HCT116 (cell line): ENCODE measurements around the gene PIBF1. TPM values are rescaled to one million over a fixed set of nuclear protein-coding genes. Genes with fewer than 3 reads are reported as not detected.

ENCODE experiments used
- ATAC-seq: fragments of 200-7000 bp; cut with Tn5 transposase; 2 replicates; pipeline ENCODE4 v1.9.1; 2020; ENCODE audit warnings: mild to moderate bottlenecking, moderate library complexity
- BruUV-seq: library from RNA; stranded (reverse); fragments of 400-500 nt; replicated peaks from 2 replicates; lab custom pipeline; 2021; lab: Mats Ljungman, UMichigan
- CTCF ChIA-PET: fragments of 300-600 bp; sonication (Branson Sonifier 250); formaldehyde crosslinking; loops from one replicate; lab custom pipeline; 2021; ENCODE audit warnings: antibody characterized with exemption; lab: Charles Lee
- POLR2A ChIA-PET: fragments of 300-600, 350-600 bp; sonication (Branson Sonifier 250); formaldehyde crosslinking; loops from one replicate; lab custom pipeline; 2021; ENCODE audit warnings: antibody characterized with exemption; lab: Charles Lee
- RAD21 ChIA-PET, 2 experiments: fragments of 300-600 bp; sonication (Branson Sonifier 250); formaldehyde crosslinking; loops; one replicate each; lab custom pipeline; 2023; ENCODE audit warnings: low total read pairs in 2 of 2; ENCODE audit not compliant: uncharacterized antibody in 2 of 2, unreplicated experiment in 2 of 2, low non-redundant PET in 1 of 2; lab: Charles Lee
- DNase-seq: peaks from one replicate; pipeline ENCODE4 v3.0.0-alpha.2; 2010; ENCODE audit warnings: low read depth, low spot score
- H2AFZ ChIP-seq: fragments of 200-600 bp; shearing (Covaris generic), sonication (generic); 2 replicates; pipeline ENCODE4 v1.6.1; 2017; ENCODE audit warnings: low read depth, mixed run types, mixed read lengths, antibody characterized with exemption, low read length; ENCODE audit not compliant: poor library complexity, severe bottlenecking
- H3K27ac ChIP-seq: 2 replicates; pipeline ENCODE4 v1.5.1; 2012; ENCODE audit warnings: low read depth, low read length
- H3K27me3 ChIP-seq: fragments of 200-600 bp; sonication (generic); 2 replicates; pipeline ENCODE4 v1.6.1; 2016; ENCODE audit warnings: mixed run types, low read length, mixed read lengths; ENCODE audit not compliant: insufficient read depth
- H3K36me3 ChIP-seq, 2 experiments: fragments of 200-500 bp in 1 of 2; fragments of 200-600 bp in 1 of 2; sonication (Bioruptor generic) in 1 of 2; sonication (generic) in 1 of 2; 2 replicates each; pipeline versions ENCODE4 v1.5.1 to v1.6.1; 2014 to 2016; ENCODE audit warnings: low read length in 2 of 2, inconsistent platforms in 1 of 2, mixed read lengths in 1 of 2, mixed run types in 1 of 2; ENCODE audit not compliant: insufficient read depth in 2 of 2, control insufficient read depth in 1 of 2
- H3K4me1 ChIP-seq, 2 experiments: fragments of 200-600 bp in 1 of 2; sonication (generic) in 1 of 2; 2 replicates each; pipeline versions ENCODE4 v1.5.1 to v1.6.1; 2012 to 2017; ENCODE audit warnings: low read length in 2 of 2, inconsistent platforms in 1 of 2, mild to moderate bottlenecking in 1 of 2, mixed read lengths in 1 of 2, mixed run types in 1 of 2, moderate library complexity in 1 of 2; ENCODE audit not compliant: insufficient read depth in 2 of 2, control insufficient read depth in 1 of 2
- H3K4me2 ChIP-seq: fragments of 200-600 bp; sonication (generic); 2 replicates; pipeline ENCODE4 v1.6.1; 2017; ENCODE audit warnings: mixed run types, low read length, mixed read lengths
- H3K4me3 ChIP-seq, 2 experiments: fragments of 200-600 bp in 1 of 2; sonication (generic) in 1 of 2; replicated peaks in 1 of 2; 2 replicates each; pipeline ENCODE4 v1.5.1; 2011 to 2016; ENCODE audit warnings: low read length in 2 of 2, control low read depth in 1 of 2, low read depth in 1 of 2, mild to moderate bottlenecking in 1 of 2, mixed read lengths in 1 of 2, mixed run types in 1 of 2
- H3K79me2 ChIP-seq: fragments of 200-600 bp; sonication (generic); 2 replicates; pipeline ENCODE4 v1.6.1; 2017; ENCODE audit warnings: mild to moderate bottlenecking, mixed run types, low read length, moderate library complexity, mixed read lengths; ENCODE audit not compliant: insufficient read depth
- H3K9ac ChIP-seq: fragments of 200-600 bp; sonication (generic); 2 replicates; pipeline ENCODE4 v1.6.1; 2016; ENCODE audit warnings: low read length, mixed read lengths
- H3K9me2 ChIP-seq: fragments of 200-600 bp; sonication (generic), shearing (Covaris generic); 2 replicates; pipeline ENCODE4 v1.6.1; 2017; ENCODE audit warnings: mixed run types, mild to moderate bottlenecking, moderate library complexity; ENCODE audit not compliant: insufficient read depth
- H3K9me3 ChIP-seq, 2 experiments: fragments of 200-500 bp in 1 of 2; fragments of 200-600 bp in 1 of 2; sonication (Bioruptor generic) in 1 of 2; sonication (generic) in 1 of 2; 2 replicates each; pipeline ENCODE4 v1.6.1; 2014 to 2017; ENCODE audit warnings: low read length in 2 of 2, mixed read lengths in 2 of 2, inconsistent platforms in 1 of 2, low read depth in 1 of 2, mild to moderate bottlenecking in 1 of 2, mixed run types in 1 of 2, moderate library complexity in 1 of 2; ENCODE audit not compliant: control insufficient read depth in 1 of 2, insufficient read depth in 1 of 2
- H4K20me1 ChIP-seq: fragments of 200-600 bp; sonication (generic), shearing (Covaris generic); 2 replicates; pipeline ENCODE4 v1.6.1; 2017; ENCODE audit warnings: mixed run types, mild to moderate bottlenecking, moderate library complexity; ENCODE audit not compliant: insufficient read depth
- CEBPB ChIP-seq: IDR thresholded peaks from 2 replicates; pipeline ENCODE4 v1.6.1; 2012; ENCODE audit warnings: low read depth
- EZH2 ChIP-seq: fragments of 200-600 bp; sonication (generic); IDR thresholded peaks from 2 replicates; pipeline ENCODE4 v1.6.1; 2017; ENCODE audit warnings: antibody characterized with exemption, mixed run types
- EZH2phosphoT487 ChIP-seq: fragments of 200-600 bp; IDR thresholded peaks from 2 replicates; pipeline ENCODE4 v1.6.1; 2018; ENCODE audit warnings: antibody characterized with exemption, borderline replicate concordance
- FOSL1 ChIP-seq: IDR thresholded peaks from 2 replicates; pipeline ENCODE4 v1.6.1; 2012; ENCODE audit warnings: low read depth
- JUND ChIP-seq: IDR thresholded peaks from 2 replicates; pipeline ENCODE4 v1.6.1; 2012
- RAD21 ChIP-seq: IDR thresholded peaks from 2 replicates; pipeline ENCODE4 v1.6.1; 2012; ENCODE audit warnings: low read depth, mild to moderate bottlenecking
- SIN3A ChIP-seq: IDR thresholded peaks from 2 replicates; pipeline ENCODE4 v1.6.1; 2012; ENCODE audit warnings: low read depth
- SRF ChIP-seq: IDR thresholded peaks from 2 replicates; pipeline ENCODE4 v1.6.1; 2012; ENCODE audit warnings: low read depth
- intact Hi-C: fragments of 100-400 bp; cut with micrococcal nuclease; formaldehyde crosslinking; loops from 2 replicates; pipeline ENCODE4 v1.10.0; 2022
- total RNA-seq: library from RNA; stranded (reverse); gene quantifications from one replicate; pipeline ENCODE4 v1.2.1, GENCODE V29; 2021; ENCODE audit not compliant: unreplicated experiment

PIBF1 gene
- total RNA-seq, 1 experiment from 2014 or later, result 21.1 TPM

DNA sequence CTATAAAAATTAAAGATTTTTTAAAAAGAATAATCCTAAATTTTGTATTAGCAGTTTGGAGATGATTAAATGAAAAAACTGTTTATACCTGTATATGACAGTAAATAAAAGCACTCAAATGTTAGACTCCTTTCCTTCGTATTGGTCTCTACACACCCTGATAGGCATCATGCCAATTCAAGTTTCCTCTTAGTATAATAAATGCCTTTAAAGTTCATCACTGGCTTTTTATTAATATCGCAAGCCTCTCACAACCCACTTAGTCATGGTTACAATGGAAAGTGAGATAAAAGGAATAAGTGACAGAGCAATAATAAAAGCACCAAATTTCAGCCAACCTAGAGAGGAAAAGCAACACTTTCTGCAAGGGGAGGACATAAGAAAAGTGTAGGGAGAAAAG, 102.2 kb downstream of the PIBF1 start:
- peaks cover 5% of the 10 kb centered on the region; the same call in 1 of the 2 replicates for H4K20me1 ChIP-seq
- H3K9ac ChIP-seq, result no peak overlapping the region
- H3K27me3 ChIP-seq, result no peaks in the 10 kb centered on the region
- ATAC-seq, result no peak
- no peaks in the 10 kb centered on the region for H3K9me2 ChIP-seq
- ChIA-PET POLR2A (no interaction called here), RAD21 (no interaction called here), CTCF (no interaction called here)
- intact Hi-C loops, result no loop called here
- no peaks in the 10 kb centered on the region for H3K9me3 ChIP-seq
- no peaks in the 10 kb centered on the region; the same call in 1 of the 2 replicates for H3K79me2 ChIP-seq
- H3K4me2 ChIP-seq, result no peak overlapping the region
- H3K27ac ChIP-seq, result no peak overlapping the region
- TF ChIP-seq CEBPB (no peak), RAD21 (no peak), EZH2 (no peak), EZH2phosphoT487 (no peak)
- H2AFZ ChIP-seq, result no peak overlapping the region
- 0 out of 4 replicates have a peak, but pooled peaks cover 0 to 3% of the 10 kb centered on the region in 2 experiments for H3K36me3 ChIP-seq
- DNase-seq, result no peak
- no peak overlapping the region for H3K4me3 ChIP-seq
- H3K4me1 ChIP-seq, result peaks cover 0 to 5% of the 10 kb centered on the region in 2 experiments; a peak in 1 of 4 replicates
- BruUV-seq, result no TSS peak

DNA sequence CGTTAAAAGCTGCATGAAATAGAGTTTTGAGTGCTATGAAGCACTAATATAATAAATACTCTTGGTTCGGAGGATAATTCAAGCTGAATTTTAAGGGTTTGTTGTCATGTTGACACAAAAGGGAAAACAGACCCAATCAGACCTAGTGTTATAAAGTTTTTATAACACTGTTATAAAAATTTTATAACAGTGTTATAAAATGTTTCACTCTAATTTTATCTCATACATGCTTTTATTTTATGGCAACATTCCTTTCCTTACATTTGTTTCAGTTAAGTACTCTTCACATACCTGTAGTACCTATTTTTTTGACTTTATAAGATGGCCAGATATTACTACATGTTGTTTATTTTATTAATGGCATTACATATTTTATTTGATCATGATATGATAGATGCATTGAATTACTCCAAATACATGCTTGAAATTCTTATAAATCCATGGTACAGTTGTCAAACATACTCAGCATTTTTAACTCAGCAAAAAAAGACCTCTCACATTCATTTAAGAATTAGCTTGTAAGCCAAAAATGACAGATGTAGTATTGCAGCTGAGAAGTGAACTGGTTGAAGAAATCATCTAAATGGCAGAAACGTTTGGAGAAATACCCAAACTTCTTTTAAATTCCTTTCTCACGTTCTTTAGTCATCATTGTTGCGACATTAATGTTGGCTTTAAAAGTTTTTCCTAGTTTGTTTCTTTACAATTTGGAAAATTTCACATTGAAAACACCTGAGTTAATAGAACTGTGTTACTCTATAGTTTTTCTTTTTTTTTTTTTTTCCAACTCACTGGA, 104.5 kb downstream of the PIBF1 start:
- H3K9me3 ChIP-seq, result no peaks in the 10 kb centered on the region
- ChIA-PET RAD21 (no interaction called here), CTCF (no interaction called here), POLR2A (no interaction called here)
- H3K4me2 ChIP-seq, result no peak overlapping the region
- no peak overlapping the region for H3K27ac ChIP-seq
- peaks cover 0 to 5% of the 10 kb centered on the region in 2 experiments; a peak in 1 of 4 replicates for H3K4me1 ChIP-seq
- no peak overlapping the region for H3K4me3 ChIP-seq
- H3K9ac ChIP-seq, result no peak overlapping the region
- TF ChIP-seq FOSL1 (no peak), SRF (no peak), SIN3A (no peak), JUND (no peak)
- ATAC-seq (no peak), DNase-seq (no peak)
- 0 out of 4 replicates have a peak, but pooled peaks cover 0 to 3% of the 10 kb centered on the region in 2 experiments for H3K36me3 ChIP-seq
- no peaks in the 10 kb centered on the region for H3K27me3 ChIP-seq
- intact Hi-C loops, result no loop called here
- no TSS peak for BruUV-seq
- H3K79me2 ChIP-seq, result no peaks in the 10 kb centered on the region; the same call in 1 of the 2 replicates
- H3K9me2 ChIP-seq, result no peaks in the 10 kb centered on the region
- H4K20me1 ChIP-seq, result peaks cover 5% of the 10 kb centered on the region; the same call in 1 of the 2 replicates
- H2AFZ ChIP-seq, result no peak overlapping the region
